HepG2 (cell line): ENCODE results near the gene ZNF117. TPM values are rescaled to one million over a fixed set of nuclear protein-coding genes. Genes with fewer than 3 reads are reported as not detected.

Experiments used
- ATAC-seq: fragments of 200-7000 bp; cut with Tn5 transposase; 3 replicates; pipeline ENCODE4 v1.9.1; 2020; ENCODE audit warnings: mild to moderate bottlenecking, moderate library complexity
- BruUV-seq: library from RNA; stranded (reverse); fragments of 400-500 nt; replicated peaks from 2 replicates; lab custom pipeline; 2021; lab: Mats Ljungman, UMichigan
- CTCF ChIA-PET: fragments of 300-600 bp; formaldehyde crosslinking; extraction: SDS; loops from one replicate; lab custom pipeline; 2021; ENCODE audit warnings: low total read pairs, inconsistent platforms, low intra/inter-chr PET ratio; lab: Yijun Ruan, JAX
- POLR2A ChIA-PET: fragments of 350-600 bp; sonication (Branson Sonifier 250); formaldehyde crosslinking; loops from one replicate; lab custom pipeline; 2020; ENCODE audit warnings: antibody characterized with exemption, inconsistent platforms; lab: Yijun Ruan, JAX
- DNase-seq: peaks from one replicate; pipeline ENCODE4 v3.0.0-alpha.2; 2015; ENCODE audit warnings: low spot score
- FAIRE-seq: peaks from 3 replicates; lab custom pipeline; 2011; peaks lifted over from hg19 to GRCh38; lab: Jason Lieb, UNC
- H2AFZ ChIP-seq: one replicate; pipeline ENCODE4 v1.6.1; 2011; ENCODE audit warnings: low read length, inconsistent platforms
- H3K27ac ChIP-seq: fragments of 300-600 bp; 3 replicates; pipeline ENCODE4 v1.8.0; 2011; ENCODE audit warnings: mixed run types, mild to moderate bottlenecking, mixed read lengths, low read length, inconsistent platforms; ENCODE audit not compliant: insufficient read depth; ENCODE audit errors: extremely low read length
- H3K27me3 ChIP-seq, 2 experiments: fragments of 200-600 bp in 1 of 2; 2 replicates in 1 of 2; 3 replicates in 1 of 2; pipeline versions ENCODE4 v1.6.0 to v1.8.0; 2011; ENCODE audit warnings: low read length in 2 of 2, mild to moderate bottlenecking in 2 of 2, moderate library complexity in 2 of 2, inconsistent platforms in 1 of 2; ENCODE audit not compliant: insufficient read depth in 2 of 2, control insufficient read depth in 1 of 2
- H3K36me3 ChIP-seq, 2 experiments: fragments of 200-600 bp in 1 of 2; replicated peaks in 1 of 2; 2 replicates in 1 of 2; 3 replicates in 1 of 2; pipeline versions ENCODE4 v1.5.1 to v1.8.0; 2011; ENCODE audit warnings: low read length in 2 of 2, inconsistent platforms in 1 of 2; ENCODE audit not compliant: insufficient read depth in 2 of 2, control insufficient read depth in 1 of 2
- H3K4me1 ChIP-seq: 2 replicates; pipeline ENCODE4 v1.5.1; 2012; ENCODE audit warnings: low read length, inconsistent platforms; ENCODE audit not compliant: insufficient read depth
- H3K4me2 ChIP-seq: 2 replicates; pipeline ENCODE4 v1.6.0; 2011; ENCODE audit warnings: low read depth, low read length, inconsistent platforms
- H3K4me3 ChIP-seq, 3 experiments: fragments of 200-600 bp in 1 of 3; sonication (generic), shearing (Covaris generic) in 1 of 3; replicated peaks in 1 of 3; 2 replicates each; pipeline ENCODE4 v1.5.1; 2011 to 2016; ENCODE audit warnings: low read length in 3 of 3, inconsistent platforms in 2 of 3, low read depth in 2 of 3, mild to moderate bottlenecking in 2 of 3, control low read depth in 1 of 3, mixed read lengths in 1 of 3; ENCODE audit not compliant: insufficient read depth in 1 of 3
- H3K79me2 ChIP-seq: one replicate; pipeline ENCODE4 v1.6.1; 2011; ENCODE audit warnings: low read length, inconsistent platforms; ENCODE audit not compliant: insufficient read depth
- H3K9ac ChIP-seq: 2 replicates; pipeline ENCODE4 v1.6.0; 2011; ENCODE audit warnings: mild to moderate bottlenecking, low read depth, low read length, inconsistent platforms; ENCODE audit not compliant: insufficient read depth
- H3K9me3 ChIP-seq: 2 replicates; pipeline ENCODE4 v1.5.1; 2012; ENCODE audit warnings: mild to moderate bottlenecking, low read length
- H4K20me1 ChIP-seq: 2 replicates; pipeline ENCODE4 v1.6.0; 2011; ENCODE audit warnings: inconsistent platforms, mild to moderate bottlenecking, low read length, moderate library complexity; ENCODE audit not compliant: insufficient read depth
- CREB1 ChIP-seq, 2 experiments: fragments of 450-650 bp in 1 of 2; IDR thresholded peaks; 2 replicates each; pipeline ENCODE4 v1.6.1; 2016 to 2017; ENCODE audit warnings: control low read depth in 1 of 2, mild to moderate bottlenecking in 1 of 2, missing compliant biosample characterization in 1 of 2, missing genetic modification characterization in 1 of 2
- FOXP1 ChIP-seq, 2 experiments: fragments of 450-650 bp in 1 of 2; IDR thresholded peaks; 2 replicates each; pipeline ENCODE4 v1.6.1; 2017 to 2018; ENCODE audit warnings: antibody characterized with exemption in 1 of 2
- HMG20A ChIP-seq: IDR thresholded peaks from 2 replicates; pipeline ENCODE4 v1.6.1; 2016; ENCODE audit warnings: borderline replicate concordance
- PHF8 ChIP-seq: sonication (generic); formaldehyde crosslinking; IDR thresholded peaks from 2 replicates; pipeline ENCODE4 v1.5.0; 2020; ENCODE audit warnings: missing genetic modification reagents
- RNF2 ChIP-seq: fragments of 450-650 bp; conservative IDR thresholded peaks from 2 replicates; pipeline ENCODE4 v1.6.1; 2016; ENCODE audit warnings: low read depth
- SUZ12 ChIP-seq: fragments of 150-350 bp; IDR thresholded peaks from 2 replicates; pipeline ENCODE4 v1.6.1; 2014; ENCODE audit warnings: low read depth, low read length
- YY1 ChIP-seq: IDR thresholded peaks from 2 replicates; pipeline ENCODE4 v1.6.1; 2011; ENCODE audit warnings: low read length, low read depth, moderate library complexity, mild to moderate bottlenecking; ENCODE audit not compliant: insufficient read depth, insufficient replicate concordance
- ZNF317 ChIP-seq: sonication (generic); formaldehyde crosslinking; IDR thresholded peaks from 2 replicates; pipeline ENCODE4 v1.5.0; 2020; ENCODE audit warnings: mild to moderate bottlenecking, missing genetic modification reagents
- ZNF337 ChIP-seq: sonication (generic); formaldehyde crosslinking; IDR thresholded peaks from 2 replicates; pipeline ENCODE4 v1.5.1; 2020; ENCODE audit warnings: missing genetic modification reagents, low read depth, mild to moderate bottlenecking, borderline replicate concordance
- ZNF432 ChIP-seq: sonication (generic); formaldehyde crosslinking; IDR thresholded peaks from 2 replicates; pipeline ENCODE4 v1.5.0; 2020; ENCODE audit warnings: missing genetic modification reagents, mild to moderate bottlenecking, borderline replicate concordance
- ZNF639 ChIP-seq: conservative IDR thresholded peaks from 2 replicates; pipeline ENCODE4 v1.6.1; 2018; ENCODE audit warnings: missing genetic modification reagents
- ZNF746 ChIP-seq: sonication (generic); formaldehyde crosslinking; IDR thresholded peaks from 2 replicates; pipeline ENCODE4 v1.8.0; 2022; ENCODE audit warnings: mild to moderate bottlenecking, missing genetic modification reagents
- WGBS: methylation state at CpG from one replicate; pipeline ENCODE4 v1.1.6; 2017; ENCODE audit warnings: low lambda C conversion rate; 5-methylcytosine and 5-hydroxymethylcytosine counted together
- in situ Hi-C: cut with HindIII; loops from 2 replicates; pipeline ENCODE4 v1.10.0; 2017; ENCODE audit warnings: low pct_unique_long_range_greater_than_20kb; ENCODE audit not compliant: extremely low pct_ligation_motif_present
- intact Hi-C: fragments of 100-400 bp; cut with micrococcal nuclease; formaldehyde crosslinking; loops from one replicate; pipeline ENCODE4 v1.10.0; 2022; ENCODE audit not compliant: unreplicated experiment
- polyA plus RNA-seq, 8 experiments: library from polyadenylated mRNA; depleted of rRNA in 3 of 8; stranded (reverse) in 7 of 8; unstranded in 1 of 8; fragments of >200 nt; fragmentation: Illumina TruSeq in 4 of 8; extraction: Trizol in 4 of 8; gene quantifications; 2 replicates each; pipeline versions ENCODE4 v1.2.1 to v1.2.3, GENCODE V29; 2011 to 2016; ENCODE audit warnings: low read depth in 4 of 8, missing spikeins in 1 of 8, mixed read lengths in 1 of 8; ENCODE audit not compliant: insufficient read depth in 1 of 8
- total RNA-seq, 5 experiments: library from RNA; depleted of rRNA; stranded (reverse); fragments of >200 nt; fragmentation: Illumina TruSeq; extraction: Trizol; gene quantifications; 2 replicates each; pipeline ENCODE4 v1.2.3, GENCODE V29; 2016; ENCODE audit warnings: low read depth in 1 of 5
- TF ChIP-seq, protein P1 (sequence below): IDR thresholded peaks from 2 replicates; pipeline ENCODE4 v1.6.1; 2018; ENCODE audit warnings: missing genetic modification reagents
- TF ChIP-seq, protein P2 (sequence below): sonication (generic); formaldehyde crosslinking; IDR thresholded peaks from 2 replicates; pipeline ENCODE4 v1.4.0; 2020; ENCODE audit warnings: missing genetic modification reagents, borderline replicate concordance
- TF ChIP-seq, protein P3 (sequence below): sonication (generic); formaldehyde crosslinking; IDR thresholded peaks from 2 replicates; pipeline ENCODE4 v1.4.0; 2020; ENCODE audit warnings: missing genetic modification reagents, low read depth, mild to moderate bottlenecking, borderline replicate concordance
- TF ChIP-seq, protein P4 (sequence below), 2 experiments: fragments of 450-650 bp in 1 of 2; sonication (generic) in 1 of 2; formaldehyde crosslinking; IDR thresholded peaks; 2 replicates each; pipeline versions ENCODE4 v1.5.0 to v1.8.0; 2020 to 2022; ENCODE audit warnings: mild to moderate bottlenecking in 1 of 2, missing genetic modification reagents in 1 of 2

Gene ZNF117
- total and polyA plus RNA-seq, 2 of the 13 experiments (the other 11 are each of a cell fraction or from before 2014, with no cell fraction given) = 6.6 to 20.0 TPM

DNA sequence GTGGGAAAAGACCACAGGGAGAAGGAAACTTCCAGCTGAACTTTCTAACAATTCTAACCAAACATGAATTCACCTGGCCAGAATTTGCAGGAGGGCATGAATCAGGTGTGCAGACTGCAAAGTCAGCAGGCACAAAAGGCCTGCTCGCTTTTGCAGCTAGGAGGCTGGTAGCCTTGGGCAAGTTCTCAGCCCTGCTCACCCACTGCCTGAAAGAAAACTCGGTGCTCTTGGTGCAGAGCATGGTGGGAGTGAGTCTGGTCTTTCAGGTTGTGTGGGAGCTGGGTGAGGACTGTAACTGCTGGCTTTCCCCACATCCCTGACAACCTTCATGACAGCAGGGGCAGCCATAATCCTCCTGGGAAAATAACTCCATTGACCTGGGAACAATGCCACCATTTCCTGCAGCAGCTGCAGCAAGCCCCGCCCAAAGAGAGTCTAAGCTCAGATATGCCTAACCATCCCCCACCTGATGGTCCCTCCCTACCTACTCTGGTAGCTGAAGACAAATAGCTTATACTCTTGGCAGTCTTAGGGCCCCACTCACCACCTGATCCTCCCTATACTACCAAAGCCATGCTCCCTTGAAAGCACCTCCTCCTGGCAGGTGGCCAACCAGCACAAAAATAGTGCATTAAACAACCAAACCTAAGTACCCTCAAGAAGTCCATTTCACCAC, 31.6 kb downstream of the ZNF117 start:
- 100% methylated on average over 1 of the region's 3 CpGs for WGBS
- peak; percentile 53 for ATAC-seq
- Histone ChIP-seq H4K20me1 (no peaks in the 10 kb centered on the region), H3K79me2 (no peaks in the 10 kb centered on the region), H3K4me3 (peak overlapping the region in 1 of 3 experiments; percentile 23; a peak in 1 of 6 replicates), H3K9me3 (no peaks in the 10 kb centered on the region), H3K36me3 (no peaks in the 10 kb centered on the region), H3K9ac (peak overlapping the region; percentile 6; the same call in 1 of the 2 replicates), H3K4me2 (peak overlapping the region; percentile 63), H3K27me3 (0 out of 5 replicates have a peak, but pooled peaks cover 0 to 1% of the 10 kb centered on the region in 2 experiments), H3K4me1 (peaks cover 23% of the 10 kb centered on the region), H3K27ac (no peak overlapping the region), H2AFZ (no peak overlapping the region)
- in situ Hi-C loops (no loop called here), intact Hi-C loops (no loop called here)
- ChIA-PET CTCF (no interaction called here), POLR2A (interaction anchor here (0.7 to 2.0 kb wide), 5 partner anchors 39 to 47 kb away, joined by 3 to 7 read pairs (median 4); partner anchors contain the start of gene ERV3-1)
- no peak for FAIRE-seq
- peak; percentile 24 for DNase-seq
- BruUV-seq = no TSS peak
- TF ChIP-seq, protein P1, sequence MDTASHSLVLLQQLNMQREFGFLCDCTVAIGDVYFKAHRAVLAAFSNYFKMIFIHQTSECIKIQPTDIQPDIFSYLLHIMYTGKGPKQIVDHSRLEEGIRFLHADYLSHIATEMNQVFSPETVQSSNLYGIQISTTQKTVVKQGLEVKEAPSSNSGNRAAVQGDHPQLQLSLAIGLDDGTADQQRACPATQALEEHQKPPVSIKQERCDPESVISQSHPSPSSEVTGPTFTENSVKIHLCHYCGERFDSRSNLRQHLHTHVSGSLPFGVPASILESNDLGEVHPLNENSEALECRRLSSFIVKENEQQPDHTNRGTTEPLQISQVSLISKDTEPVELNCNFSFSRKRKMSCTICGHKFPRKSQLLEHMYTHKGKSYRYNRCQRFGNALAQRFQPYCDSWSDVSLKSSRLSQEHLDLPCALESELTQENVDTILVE (CRISPR knock-in tag) = no peak
- peak; percentile 45 for TF ChIP-seq YY1
- TF ChIP-seq, protein P2, sequence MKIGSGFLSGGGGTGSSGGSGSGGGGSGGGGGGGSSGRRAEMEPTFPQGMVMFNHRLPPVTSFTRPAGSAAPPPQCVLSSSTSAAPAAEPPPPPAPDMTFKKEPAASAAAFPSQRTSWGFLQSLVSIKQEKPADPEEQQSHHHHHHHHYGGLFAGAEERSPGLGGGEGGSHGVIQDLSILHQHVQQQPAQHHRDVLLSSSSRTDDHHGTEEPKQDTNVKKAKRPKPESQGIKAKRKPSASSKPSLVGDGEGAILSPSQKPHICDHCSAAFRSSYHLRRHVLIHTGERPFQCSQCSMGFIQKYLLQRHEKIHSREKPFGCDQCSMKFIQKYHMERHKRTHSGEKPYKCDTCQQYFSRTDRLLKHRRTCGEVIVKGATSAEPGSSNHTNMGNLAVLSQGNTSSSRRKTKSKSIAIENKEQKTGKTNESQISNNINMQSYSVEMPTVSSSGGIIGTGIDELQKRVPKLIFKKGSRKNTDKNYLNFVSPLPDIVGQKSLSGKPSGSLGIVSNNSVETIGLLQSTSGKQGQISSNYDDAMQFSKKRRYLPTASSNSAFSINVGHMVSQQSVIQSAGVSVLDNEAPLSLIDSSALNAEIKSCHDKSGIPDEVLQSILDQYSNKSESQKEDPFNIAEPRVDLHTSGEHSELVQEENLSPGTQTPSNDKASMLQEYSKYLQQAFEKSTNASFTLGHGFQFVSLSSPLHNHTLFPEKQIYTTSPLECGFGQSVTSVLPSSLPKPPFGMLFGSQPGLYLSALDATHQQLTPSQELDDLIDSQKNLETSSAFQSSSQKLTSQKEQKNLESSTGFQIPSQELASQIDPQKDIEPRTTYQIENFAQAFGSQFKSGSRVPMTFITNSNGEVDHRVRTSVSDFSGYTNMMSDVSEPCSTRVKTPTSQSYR (CRISPR knock-in tag) = peak; percentile 70; the same call in 1 of the 2 replicates
- no peak for TF ChIP-seq FOXP1 (IDR thresholded peaks at IDR 0.05)
- TF ChIP-seq FOXP1 (CRISPR knock-in tag; IDR thresholded peaks at IDR 0.05) = no peak
- TF ChIP-seq ZNF317 (CRISPR knock-in tag) = no peak
- TF ChIP-seq, protein P3, sequence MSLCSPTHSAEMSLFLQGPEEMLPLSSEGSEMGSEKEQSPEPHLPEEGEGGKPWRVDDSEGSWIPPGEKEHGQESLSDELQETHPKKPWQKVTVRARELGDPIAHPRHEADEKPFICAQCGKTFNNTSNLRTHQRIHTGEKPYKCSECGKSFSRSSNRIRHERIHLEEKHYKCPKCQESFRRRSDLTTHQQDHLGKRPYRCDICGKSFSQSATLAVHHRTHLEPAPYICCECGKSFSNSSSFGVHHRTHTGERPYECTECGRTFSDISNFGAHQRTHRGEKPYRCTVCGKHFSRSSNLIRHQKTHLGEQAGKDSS (CRISPR knock-in tag) = no peak
- TF ChIP-seq RNF2 = no peak
- no peak for TF ChIP-seq CREB1 (IDR thresholded peaks at IDR 0.05)
- no peak for TF ChIP-seq CREB1 (CRISPR knock-in tag; IDR thresholded peaks at IDR 0.05)
- no peak for TF ChIP-seq ZNF746 (CRISPR knock-in tag)
- TF ChIP-seq, protein P4, sequence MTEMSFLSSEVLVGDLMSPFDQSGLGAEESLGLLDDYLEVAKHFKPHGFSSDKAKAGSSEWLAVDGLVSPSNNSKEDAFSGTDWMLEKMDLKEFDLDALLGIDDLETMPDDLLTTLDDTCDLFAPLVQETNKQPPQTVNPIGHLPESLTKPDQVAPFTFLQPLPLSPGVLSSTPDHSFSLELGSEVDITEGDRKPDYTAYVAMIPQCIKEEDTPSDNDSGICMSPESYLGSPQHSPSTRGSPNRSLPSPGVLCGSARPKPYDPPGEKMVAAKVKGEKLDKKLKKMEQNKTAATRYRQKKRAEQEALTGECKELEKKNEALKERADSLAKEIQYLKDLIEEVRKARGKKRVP (CRISPR knock-in tag; IDR thresholded peaks at IDR 0.05) = no peak
- no peak for TF ChIP-seq HMG20A
- no peak for TF ChIP-seq ZNF639 (CRISPR knock-in tag)
- TF ChIP-seq ZNF432 (CRISPR knock-in tag) = no peak
- TF ChIP-seq PHF8 (CRISPR knock-in tag) = no peak
- TF ChIP-seq ZNF337 (CRISPR knock-in tag) = no peak
- TF ChIP-seq SUZ12 = no peak
